Stomach (tissue), 4 donors: ENCODE measurements around the gene KCNF1.

ENCODE experiments used
- CTCF ChIP-seq, 7 experiments: fragments of 450-650 bp in 4 of 7; fragments of 200-600 bp in 3 of 7; sonication (generic) in 3 of 7; IDR thresholded peaks; one replicate each; pipeline ENCODE4 v1.5.1; 2016 to 2019; ENCODE audit warnings: antibody characterized with exemption in 7 of 7, control low read depth in 2 of 7, mild to moderate bottlenecking in 1 of 7
- POLR2A ChIP-seq, 4 donors: fragments of 450-650 bp; IDR thresholded peaks; one replicate each; pipeline ENCODE4 v1.6.1; 2016; ENCODE audit warnings: antibody characterized with exemption in 4 of 4, control low read depth in 2 of 4, mild to moderate bottlenecking in 1 of 4, moderate library complexity in 1 of 4
- POLR2AphosphoS5 ChIP-seq, 3 donors: sonication (generic); formaldehyde crosslinking; IDR thresholded peaks; one replicate each; pipeline ENCODE4 v1.6.1; 2016; ENCODE audit warnings: antibody characterized with exemption in 3 of 3

- TF ChIP-seq POLR2A (IDR thresholded peaks at IDR 0.05) (no peak), CTCF (IDR thresholded peaks at IDR 0.05) (no peak), POLR2AphosphoS5 (IDR thresholded peaks at IDR 0.05) (no peak)
Observed at GRCh38 chr2:10923008-10923375, 11.3 kb downstream of the KCNF1 start.
